Astrocyte of the spinal cord (primary cell): ENCODE results near the gene GMEB1.

ENCODE experiments used
- DNase-seq: peaks from one replicate; pipeline ENCODE4 v3.0.0; 2011; ENCODE audit warnings: low read depth, low spot score
- H3K4me3 ChIP-seq: 2 replicates; pipeline ENCODE4 v1.5.1; 2011; ENCODE audit warnings: low read depth, mild to moderate bottlenecking, low read length, moderate library complexity
- in situ Hi-C: cut with HindIII; loops from 2 replicates; pipeline ENCODE4 v1.10.0; 2017; ENCODE audit warnings: low sequenced_read_pairs
- TF ChIP-seq, protein P1 (sequence below): IDR thresholded peaks from 2 replicates; pipeline ENCODE4 v1.5.1; 2012; ENCODE audit warnings: low read depth, mild to moderate bottlenecking, low read length, inconsistent platforms

The GMEB1 gene

DNA sequence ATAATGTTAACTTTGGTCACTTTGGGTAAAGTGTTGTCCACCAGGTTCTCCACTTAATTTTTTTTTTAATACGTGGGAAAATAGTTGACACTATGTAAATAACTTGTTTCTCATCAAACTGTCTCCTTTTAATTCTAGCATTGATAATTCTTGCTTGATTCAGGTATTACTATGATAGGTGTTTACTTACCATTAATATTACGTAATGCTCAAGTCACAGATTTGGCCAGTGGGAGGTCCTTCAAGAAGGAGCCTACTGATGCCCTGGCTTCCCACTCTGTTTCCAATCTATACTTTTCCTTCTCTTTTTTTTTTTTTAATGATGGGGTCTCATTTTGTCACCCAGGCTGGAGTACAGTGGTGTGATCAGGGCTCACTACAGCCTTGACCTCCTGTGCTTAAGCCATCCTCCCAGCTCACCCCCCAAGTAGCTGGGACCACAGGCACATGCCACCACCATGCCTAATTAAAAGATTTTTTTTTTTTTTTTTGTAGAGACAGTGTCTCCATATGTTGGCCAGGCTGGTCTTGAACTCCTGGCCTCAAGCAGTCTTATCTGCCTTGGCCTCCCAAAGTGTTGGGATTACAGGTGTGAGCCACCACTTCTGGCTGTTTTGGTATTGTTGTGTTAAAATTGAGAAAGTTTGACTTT lies 98.1 kb downstream of the GMEB1 start:
- DNase-seq: no peak
- no peak overlapping the region for H3K4me3 ChIP-seq
- TF ChIP-seq, protein P1, sequence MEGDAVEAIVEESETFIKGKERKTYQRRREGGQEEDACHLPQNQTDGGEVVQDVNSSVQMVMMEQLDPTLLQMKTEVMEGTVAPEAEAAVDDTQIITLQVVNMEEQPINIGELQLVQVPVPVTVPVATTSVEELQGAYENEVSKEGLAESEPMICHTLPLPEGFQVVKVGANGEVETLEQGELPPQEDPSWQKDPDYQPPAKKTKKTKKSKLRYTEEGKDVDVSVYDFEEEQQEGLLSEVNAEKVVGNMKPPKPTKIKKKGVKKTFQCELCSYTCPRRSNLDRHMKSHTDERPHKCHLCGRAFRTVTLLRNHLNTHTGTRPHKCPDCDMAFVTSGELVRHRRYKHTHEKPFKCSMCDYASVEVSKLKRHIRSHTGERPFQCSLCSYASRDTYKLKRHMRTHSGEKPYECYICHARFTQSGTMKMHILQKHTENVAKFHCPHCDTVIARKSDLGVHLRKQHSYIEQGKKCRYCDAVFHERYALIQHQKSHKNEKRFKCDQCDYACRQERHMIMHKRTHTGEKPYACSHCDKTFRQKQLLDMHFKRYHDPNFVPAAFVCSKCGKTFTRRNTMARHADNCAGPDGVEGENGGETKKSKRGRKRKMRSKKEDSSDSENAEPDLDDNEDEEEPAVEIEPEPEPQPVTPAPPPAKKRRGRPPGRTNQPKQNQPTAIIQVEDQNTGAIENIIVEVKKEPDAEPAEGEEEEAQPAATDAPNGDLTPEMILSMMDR: no peak
- in situ Hi-C loops: no loop called here
